ENCODE measurements around the gene TMED8.

DNA sequence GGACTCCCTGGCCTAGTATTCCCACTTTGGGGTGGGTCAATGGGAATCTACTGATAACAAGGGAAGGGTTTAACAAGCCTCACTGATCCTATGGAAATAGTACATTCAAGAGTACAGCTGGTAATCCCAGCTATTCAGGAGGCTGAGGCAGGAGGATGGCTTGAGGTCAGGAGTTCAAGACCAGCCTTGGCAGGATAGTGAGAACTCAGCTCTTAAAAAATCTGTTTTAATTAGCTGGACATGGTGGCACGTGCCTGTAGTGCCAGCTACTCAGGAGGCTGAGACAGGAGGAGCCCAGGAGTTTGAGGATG lies 60.7 kb downstream of the TMED8 start:
- no peak for TF ChIP-seq POLR2A (IDR thresholded peaks at IDR 0.05)
- TF ChIP-seq, protein P1, sequence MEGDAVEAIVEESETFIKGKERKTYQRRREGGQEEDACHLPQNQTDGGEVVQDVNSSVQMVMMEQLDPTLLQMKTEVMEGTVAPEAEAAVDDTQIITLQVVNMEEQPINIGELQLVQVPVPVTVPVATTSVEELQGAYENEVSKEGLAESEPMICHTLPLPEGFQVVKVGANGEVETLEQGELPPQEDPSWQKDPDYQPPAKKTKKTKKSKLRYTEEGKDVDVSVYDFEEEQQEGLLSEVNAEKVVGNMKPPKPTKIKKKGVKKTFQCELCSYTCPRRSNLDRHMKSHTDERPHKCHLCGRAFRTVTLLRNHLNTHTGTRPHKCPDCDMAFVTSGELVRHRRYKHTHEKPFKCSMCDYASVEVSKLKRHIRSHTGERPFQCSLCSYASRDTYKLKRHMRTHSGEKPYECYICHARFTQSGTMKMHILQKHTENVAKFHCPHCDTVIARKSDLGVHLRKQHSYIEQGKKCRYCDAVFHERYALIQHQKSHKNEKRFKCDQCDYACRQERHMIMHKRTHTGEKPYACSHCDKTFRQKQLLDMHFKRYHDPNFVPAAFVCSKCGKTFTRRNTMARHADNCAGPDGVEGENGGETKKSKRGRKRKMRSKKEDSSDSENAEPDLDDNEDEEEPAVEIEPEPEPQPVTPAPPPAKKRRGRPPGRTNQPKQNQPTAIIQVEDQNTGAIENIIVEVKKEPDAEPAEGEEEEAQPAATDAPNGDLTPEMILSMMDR (IDR thresholded peaks at IDR 0.05): no peak
